ENCODE data around the gene STK24. TPM values are rescaled to one million over a fixed set of nuclear protein-coding genes. Genes with fewer than 3 reads are reported as not detected.

The STK24 gene
- total RNA-seq, 2 experiments from 2014 or later, result 160 to 170 TPM

DNA sequence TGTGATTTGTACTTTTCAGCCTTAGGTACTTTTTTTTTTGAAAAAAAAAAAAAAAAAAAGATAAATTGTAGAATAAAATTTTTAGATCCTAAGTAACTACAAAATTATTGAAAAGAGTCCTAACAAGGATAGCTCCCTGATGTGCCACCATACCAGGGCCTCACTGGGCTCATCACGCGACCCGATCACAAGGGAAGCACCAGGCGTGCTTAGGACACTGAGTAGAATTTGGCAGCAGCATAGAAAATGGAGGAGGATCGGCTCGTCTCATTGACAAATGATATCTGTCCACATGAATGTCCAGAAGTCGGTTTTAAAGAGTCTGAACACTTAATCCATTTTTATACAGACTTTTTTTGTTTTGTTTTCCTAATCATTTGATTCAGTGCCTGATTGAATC, 179.0 kb downstream of the STK24 start:
- H3K27ac Mint-ChIP-seq, result no peak overlapping the region
- no peak overlapping the region for H3K4me3 Mint-ChIP-seq
- H3K4me1 Mint-ChIP-seq, result no peaks in the 10 kb centered on the region
- DNase-seq, result no peak
- ChIA-PET POLR2A (interaction anchor here (0.7 kb wide), 1 partner anchor 111 kb away, joined by 3 read pairs; no protein-coding TSS in a partner anchor), CTCF (no interaction called here)
- no peaks in the 10 kb centered on the region for H3K36me3 Mint-ChIP-seq (ENCODE audit: low read depth)
- peaks cover 3% of the 10 kb centered on the region for H3K27me3 Mint-ChIP-seq
- no peaks in the 10 kb centered on the region for H3K9me3 Mint-ChIP-seq

GRCh38 chr13:98397221-98397620, 179.7 kb downstream of the STK24 start:
- Mint-ChIP-seq H3K36me3 (ENCODE audit: low read depth) (no peaks in the 10 kb centered on the region), H3K27me3 (peaks cover 3% of the 10 kb centered on the region), H3K27ac (no peak overlapping the region), H3K9me3 (no peaks in the 10 kb centered on the region), H3K4me1 (no peaks in the 10 kb centered on the region), H3K4me3 (no peak overlapping the region)
- DNase-seq, result no peak
- POLR2A ChIA-PET, result no interaction called here
- CTCF ChIA-PET, result interaction anchor here (0.7 kb wide), 1 partner anchor 9 kb away, joined by 3 read pairs; no protein-coding TSS in a partner anchor

- peaks cover 3% of the 10 kb centered on the region for H3K27me3 Mint-ChIP-seq
- no peak for DNase-seq
- no peaks in the 10 kb centered on the region for H3K4me1 Mint-ChIP-seq
- ChIA-PET POLR2A (no interaction called here), CTCF (no interaction called here)
- H3K36me3 Mint-ChIP-seq (ENCODE audit: low read depth), result no peaks in the 10 kb centered on the region
- H3K9me3 Mint-ChIP-seq, result no peaks in the 10 kb centered on the region
- H3K27ac Mint-ChIP-seq, result no peak overlapping the region
- no peak overlapping the region for H3K4me3 Mint-ChIP-seq
These were observed 180.7 kb downstream of the STK24 start for GRCh38 chr13:98396071-98396710.

Other genes with a start within 250 kb of the STK24 start
- not detected for gene SLC15A1, start 175.6 kb upstream of the STK24 start, total RNA-seq

Measured in activated CD4-positive, alpha-beta T cell treated with anti-CD3 and anti-CD28 coated beads, Interleukin-2, amount 10 ng/mL, durations not matched to agents 7 days and 5 days (primary cell).